ENCODE measurements around the gene SUN2.

DNA sequence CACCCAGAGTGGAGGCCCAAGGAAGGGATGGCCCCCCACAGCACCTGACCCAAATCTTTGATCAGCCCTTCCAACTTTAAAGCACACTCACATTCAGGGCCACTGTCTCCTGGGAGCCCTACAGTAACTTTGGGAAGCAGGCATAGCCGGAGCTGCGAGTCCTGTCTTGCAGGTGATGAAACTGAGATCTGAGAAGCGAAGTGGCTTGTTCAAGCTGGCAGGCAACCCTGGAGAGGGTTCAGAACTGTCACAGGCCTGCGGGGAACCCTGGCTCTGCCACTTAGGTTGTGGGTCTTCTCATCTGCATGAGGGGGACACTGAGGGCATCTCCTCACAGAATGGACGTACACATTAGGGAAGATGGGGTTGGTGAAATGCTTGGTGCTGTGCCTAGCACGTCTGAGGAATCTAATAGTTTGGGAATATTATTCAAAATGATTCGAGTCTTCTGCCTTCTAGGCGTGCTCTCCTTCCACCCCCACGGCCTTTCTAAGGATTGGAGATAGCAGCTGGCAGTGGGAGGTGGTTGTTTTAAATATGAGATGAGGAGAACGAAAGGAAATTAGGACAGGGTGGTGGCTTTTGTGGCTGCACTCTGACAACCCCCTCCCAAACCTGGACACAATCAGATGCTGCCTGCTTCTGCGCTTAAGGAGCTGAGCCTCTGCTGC lies 18.8 kb upstream of the SUN2 start:
- no peak for TF ChIP-seq POLR2A (IDR thresholded peaks at IDR 0.05)
- TF ChIP-seq, protein P1, sequence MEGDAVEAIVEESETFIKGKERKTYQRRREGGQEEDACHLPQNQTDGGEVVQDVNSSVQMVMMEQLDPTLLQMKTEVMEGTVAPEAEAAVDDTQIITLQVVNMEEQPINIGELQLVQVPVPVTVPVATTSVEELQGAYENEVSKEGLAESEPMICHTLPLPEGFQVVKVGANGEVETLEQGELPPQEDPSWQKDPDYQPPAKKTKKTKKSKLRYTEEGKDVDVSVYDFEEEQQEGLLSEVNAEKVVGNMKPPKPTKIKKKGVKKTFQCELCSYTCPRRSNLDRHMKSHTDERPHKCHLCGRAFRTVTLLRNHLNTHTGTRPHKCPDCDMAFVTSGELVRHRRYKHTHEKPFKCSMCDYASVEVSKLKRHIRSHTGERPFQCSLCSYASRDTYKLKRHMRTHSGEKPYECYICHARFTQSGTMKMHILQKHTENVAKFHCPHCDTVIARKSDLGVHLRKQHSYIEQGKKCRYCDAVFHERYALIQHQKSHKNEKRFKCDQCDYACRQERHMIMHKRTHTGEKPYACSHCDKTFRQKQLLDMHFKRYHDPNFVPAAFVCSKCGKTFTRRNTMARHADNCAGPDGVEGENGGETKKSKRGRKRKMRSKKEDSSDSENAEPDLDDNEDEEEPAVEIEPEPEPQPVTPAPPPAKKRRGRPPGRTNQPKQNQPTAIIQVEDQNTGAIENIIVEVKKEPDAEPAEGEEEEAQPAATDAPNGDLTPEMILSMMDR (IDR thresholded peaks at IDR 0.05) = no peak

Measured in esophagus squamous epithelium (tissue), 4 donors.